ENCODE measurements around the gene TBC1D14. TPM values are rescaled to one million over a fixed set of nuclear protein-coding genes. Genes with fewer than 3 reads are reported as not detected.

Gene TBC1D14
- total RNA-seq, 6 experiments from 2014 or later, result 14.1 to 34.8 (median 30.6) TPM

DNA sequence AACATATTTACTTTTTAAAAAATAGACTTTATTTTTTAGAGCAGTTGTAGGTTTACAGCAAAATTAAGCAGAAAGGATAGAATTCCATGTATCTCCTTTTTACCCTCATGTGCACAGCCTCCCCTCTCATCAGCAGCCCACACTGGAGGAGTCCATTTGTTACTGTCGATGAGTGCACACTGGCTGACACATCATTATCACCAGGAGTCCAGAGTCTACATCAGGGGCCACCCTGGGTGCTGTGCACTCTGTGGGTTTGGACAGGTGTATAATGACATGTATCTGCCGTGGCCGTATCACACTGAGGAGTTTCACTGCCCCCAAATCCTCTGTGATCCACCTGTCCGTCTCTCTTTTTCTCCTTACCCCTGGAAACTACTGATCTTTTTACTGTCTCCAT lies 26.3 kb downstream of the TBC1D14 start:
- H3K4me3 ChIP-seq, result no peak overlapping the region
- ATAC-seq (peak; percentile 26 to 75 (median 55)), DNase-seq (no peak)
- 28% methylated on average over 4 of the region's 4 CpGs for WGBS (ENCODE audit: insufficient coverage, low coverage, low lambda C conversion rate, missing lambda C conversion rate)
- peak overlapping the region in 1 of 3 donors; percentile 20 for H3K27ac ChIP-seq
- TF ChIP-seq, protein P1, sequence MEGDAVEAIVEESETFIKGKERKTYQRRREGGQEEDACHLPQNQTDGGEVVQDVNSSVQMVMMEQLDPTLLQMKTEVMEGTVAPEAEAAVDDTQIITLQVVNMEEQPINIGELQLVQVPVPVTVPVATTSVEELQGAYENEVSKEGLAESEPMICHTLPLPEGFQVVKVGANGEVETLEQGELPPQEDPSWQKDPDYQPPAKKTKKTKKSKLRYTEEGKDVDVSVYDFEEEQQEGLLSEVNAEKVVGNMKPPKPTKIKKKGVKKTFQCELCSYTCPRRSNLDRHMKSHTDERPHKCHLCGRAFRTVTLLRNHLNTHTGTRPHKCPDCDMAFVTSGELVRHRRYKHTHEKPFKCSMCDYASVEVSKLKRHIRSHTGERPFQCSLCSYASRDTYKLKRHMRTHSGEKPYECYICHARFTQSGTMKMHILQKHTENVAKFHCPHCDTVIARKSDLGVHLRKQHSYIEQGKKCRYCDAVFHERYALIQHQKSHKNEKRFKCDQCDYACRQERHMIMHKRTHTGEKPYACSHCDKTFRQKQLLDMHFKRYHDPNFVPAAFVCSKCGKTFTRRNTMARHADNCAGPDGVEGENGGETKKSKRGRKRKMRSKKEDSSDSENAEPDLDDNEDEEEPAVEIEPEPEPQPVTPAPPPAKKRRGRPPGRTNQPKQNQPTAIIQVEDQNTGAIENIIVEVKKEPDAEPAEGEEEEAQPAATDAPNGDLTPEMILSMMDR (IDR thresholded peaks at IDR 0.05), result no peak
- no peak for TF ChIP-seq POLR2A (IDR thresholded peaks at IDR 0.05)
- H3K27me3 ChIP-seq, result no peaks in the 10 kb centered on the region
- H3K36me3 ChIP-seq, result no peaks in the 10 kb centered on the region
- H3K9me3 ChIP-seq, result no peaks in the 10 kb centered on the region
- intact Hi-C loops (cut with DNase I), result no loop called here
- peaks cover 0 to 38% (median 16%) of the 10 kb centered on the region in 4 donors for H3K4me1 ChIP-seq

GRCh38 chr4:6937201-6937600 lies 27.6 kb downstream of the TBC1D14 start:
- Histone ChIP-seq H3K27ac (no peak overlapping the region), H3K27me3 (no peaks in the 10 kb centered on the region), H3K9me3 (no peaks in the 10 kb centered on the region), H3K4me1 (peaks cover 0 to 41% (median 13%) of the 10 kb centered on the region in 4 donors), H3K4me3 (no peak overlapping the region), H3K36me3 (no peaks in the 10 kb centered on the region)
- TF ChIP-seq, protein P1 (IDR thresholded peaks at IDR 0.05), result no peak
- no peak for TF ChIP-seq POLR2A (IDR thresholded peaks at IDR 0.05)
- intact Hi-C loops (cut with DNase I), result no loop called here
- ATAC-seq (no peak), DNase-seq (no peak)
- WGBS (ENCODE audit: insufficient coverage, low coverage, low lambda C conversion rate, missing lambda C conversion rate), result 66% methylated on average over 6 of the region's 6 CpGs

DNA sequence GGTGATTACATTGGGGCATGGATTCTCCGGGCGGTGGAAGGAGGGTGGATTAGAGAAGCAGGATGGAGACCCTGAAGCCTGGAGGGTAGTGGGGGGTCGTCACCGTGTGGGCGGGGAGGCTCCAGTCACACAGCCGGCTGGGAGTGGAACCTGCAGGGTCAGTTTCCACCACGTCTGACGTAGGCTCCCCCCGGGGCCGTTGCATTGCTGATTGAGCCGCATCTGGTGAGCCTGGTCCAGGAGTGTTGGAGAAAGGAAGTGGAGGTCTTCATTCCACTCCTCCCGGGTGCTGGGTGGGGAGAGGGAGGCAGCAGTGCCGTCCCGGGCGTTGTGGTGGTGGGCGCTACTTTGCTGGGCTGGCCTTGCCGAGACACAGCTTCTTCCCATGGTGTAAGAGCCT lies 28.1 kb downstream of the TBC1D14 start:
- WGBS (ENCODE audit: insufficient coverage, low coverage, low lambda C conversion rate, missing lambda C conversion rate), result 87% methylated on average over 5 of the region's 17 CpGs
- DNase-seq, result no peak
- TF ChIP-seq, protein P1 (IDR thresholded peaks at IDR 0.05), result no peak
- TF ChIP-seq POLR2A (IDR thresholded peaks at IDR 0.05), result no peak
- Histone ChIP-seq H3K36me3 (no peaks in the 10 kb centered on the region), H3K4me1 (peaks cover 0 to 47% (median 13%) of the 10 kb centered on the region in 4 donors), H3K9me3 (no peaks in the 10 kb centered on the region), H3K27ac (no peak overlapping the region), H3K27me3 (no peaks in the 10 kb centered on the region), H3K4me3 (no peak overlapping the region)
- intact Hi-C loops (cut with DNase I), result no loop called here
- ATAC-seq, result no peak

DNA sequence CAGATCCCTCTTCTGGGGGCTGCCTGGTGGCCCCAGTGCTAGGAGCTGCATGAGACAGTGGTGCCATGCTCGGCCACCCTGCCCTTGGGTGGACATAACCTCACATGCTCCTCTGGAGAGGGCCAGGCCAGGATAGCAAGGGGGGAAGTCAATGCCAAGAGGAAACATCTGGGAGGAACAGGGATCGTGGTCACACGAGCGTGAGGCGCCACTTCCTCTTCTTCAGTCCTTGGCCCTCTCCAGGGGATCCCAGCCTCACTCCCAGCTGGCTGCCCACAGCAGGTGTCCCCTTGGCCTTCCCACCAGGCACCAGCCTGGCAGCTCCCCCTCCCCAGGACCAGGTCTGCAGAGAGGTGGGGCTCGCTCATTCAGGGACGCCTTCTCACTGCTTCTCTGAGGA lies 28.6 kb downstream of the TBC1D14 start:
- 33% methylated on average over 2 of the region's 7 CpGs for WGBS (ENCODE audit: insufficient coverage, low coverage, low lambda C conversion rate, missing lambda C conversion rate)

More for the DNA sequence above, 28.6 kb downstream of the TBC1D14 start:
- Histone ChIP-seq H3K4me1 (peaks cover 0 to 52% (median 13%) of the 10 kb centered on the region in 4 donors), H3K4me3 (no peak overlapping the region), H3K36me3 (no peaks in the 10 kb centered on the region), H3K27me3 (no peaks in the 10 kb centered on the region), H3K9me3 (no peaks in the 10 kb centered on the region), H3K27ac (no peak overlapping the region)
- DNase-seq (peak in 2 of 3 donors; percentile 50 to 65), ATAC-seq (peak; percentile 18 to 44 (median 20))
- TF ChIP-seq, protein P1 (IDR thresholded peaks at IDR 0.05), result no peak
- TF ChIP-seq POLR2A (IDR thresholded peaks at IDR 0.05), result no peak
- intact Hi-C loops (cut with DNase I), result no loop called here

All from right lobe of liver (tissue), 6 donors.